ENCODE results near the gene PHLDA2. TPM values are rescaled to one million over a fixed set of nuclear protein-coding genes. Genes with fewer than 3 reads are reported as not detected.

Gene PHLDA2
- polyA plus RNA-seq, 1 of the 3 experiments (the other 2 are of a cell fraction): 23.6 TPM

- Histone ChIP-seq H3K27me3 (ENCODE audit: insufficient read depth) (no peaks in the 10 kb centered on the region), H3K9me2 (no peaks in the 10 kb centered on the region), H3K4me2 (peak overlapping the region; percentile 68; the same call in 1 of the 2 replicates), H3F3A (replicated peaks; ENCODE audit: insufficient read depth) (peaks cover 4% of the 10 kb centered on the region), H3K79me2 (ENCODE audit: insufficient read depth) (no peaks in the 10 kb centered on the region), H3K9me3 (no peaks in the 10 kb centered on the region), H3K4me3 (ENCODE audit: low read depth in 2 of 2, low read length in 1 of 2) (peak overlapping the region in 1 of 2 experiments; percentile 39; a peak in 1 of 4 replicates), H3K4me1 (ENCODE audit: control insufficient read depth in 1 of 2, insufficient read depth in 2 of 2, low read depth in 1 of 2, low read length in 1 of 2) (peaks cover 0 to 16% of the 10 kb centered on the region in 2 experiments; a peak in 1 of 4 replicates), H3K27ac (ENCODE audit: low read depth in 2 of 2, low read length in 1 of 2) (no peak overlapping the region), H3K36me3 (replicated peaks in 1 of 2; ENCODE audit: control insufficient read depth in 1 of 2, insufficient read depth in 2 of 2, low read length in 1 of 2) (no peaks in the 10 kb centered on the region), H2AFZ (ENCODE audit: low read depth) (peak overlapping the region; percentile 66; the same call in 1 of the 2 replicates), H3K9ac (no peak overlapping the region), H4K20me1 (ENCODE audit: insufficient read depth) (no peaks in the 10 kb centered on the region)
- DNase-seq: peak; percentile 67
- POLR2A ChIA-PET: interaction anchor here (0.9 kb wide), 1 partner anchor 359 kb away, joined by 3 read pairs; no protein-coding TSS in a partner anchor
- CTCF ChIA-PET: interaction anchor here (0.6 to 16.8 kb wide), 45 partner anchors 10 to 694 kb away, joined by 3 to 1016 read pairs (median 3); partner anchors contain the start of genes KCNQ1 and PHLDA2
- TF ChIP-seq GABPA (IDR thresholded peaks at IDR 0.05; ENCODE audit: low read depth) (no peak), CTCF (IDR thresholded peaks at IDR 0.05) (peak; percentile 33), FOXJ3 (CRISPR knock-in tag; IDR thresholded peaks at IDR 0.05) (no peak), USF2 (IDR thresholded peaks at IDR 0.05; ENCODE audit: borderline replicate concordance, low read depth, low read length) (no peak), TAF1 (IDR thresholded peaks at IDR 0.05; ENCODE audit: borderline replicate concordance, low read depth, low read length) (no peak)
- WGBS (ENCODE audit: low lambda C conversion rate): 62% methylated on average over 11 of the region's 17 CpGs
Measured at GRCh38 chr11:2891326-2892214, 37.6 kb downstream of the PHLDA2 start.

GRCh38 chr11:2890466-2891294 lies 38.5 kb downstream of the PHLDA2 start:
- Histone ChIP-seq H4K20me1 (ENCODE audit: insufficient read depth) (no peaks in the 10 kb centered on the region), H2AFZ (ENCODE audit: low read depth) (no peak overlapping the region), H3K79me2 (ENCODE audit: insufficient read depth) (no peaks in the 10 kb centered on the region), H3K9me3 (no peaks in the 10 kb centered on the region), H3K4me1 (ENCODE audit: control insufficient read depth in 1 of 2, insufficient read depth in 2 of 2, low read depth in 1 of 2, low read length in 1 of 2) (peaks cover 0 to 20% of the 10 kb centered on the region in 2 experiments; a peak in 1 of 4 replicates), H3K27me3 (ENCODE audit: insufficient read depth) (no peaks in the 10 kb centered on the region), H3K9ac (no peak overlapping the region), H3K4me3 (ENCODE audit: low read depth in 2 of 2, low read length in 1 of 2) (no peak overlapping the region), H3K36me3 (replicated peaks in 1 of 2; ENCODE audit: control insufficient read depth in 1 of 2, insufficient read depth in 2 of 2, low read length in 1 of 2) (no peaks in the 10 kb centered on the region), H3K4me2 (no peak overlapping the region), H3F3A (replicated peaks; ENCODE audit: insufficient read depth) (peaks cover 7% of the 10 kb centered on the region), H3K9me2 (no peaks in the 10 kb centered on the region), H3K27ac (ENCODE audit: low read depth in 2 of 2, low read length in 1 of 2) (no peak overlapping the region)
- ChIA-PET POLR2A (no interaction called here), CTCF (interaction anchor here (1.0 to 16.8 kb wide), 20 partner anchors 9 to 693 kb away, joined by 3 to 1016 read pairs (median 4); partner anchors contain the start of gene PHLDA2)
- TF ChIP-seq CHD2 (IDR thresholded peaks at IDR 0.05; ENCODE audit: low read length, partially characterized antibody): no peak
- no peak for TF ChIP-seq ELF1 (IDR thresholded peaks at IDR 0.05)
- TF ChIP-seq MXI1 (IDR thresholded peaks at IDR 0.05; ENCODE audit: low read depth, low read length): no peak
- no peak for TF ChIP-seq FOXJ3 (CRISPR knock-in tag; IDR thresholded peaks at IDR 0.05)
- TF ChIP-seq EP300 (IDR thresholded peaks at IDR 0.05; ENCODE audit: borderline replicate concordance in 1 of 2, low read depth in 1 of 2, low read length in 1 of 2): no peak
- no peak for TF ChIP-seq MAX (IDR thresholded peaks at IDR 0.05; ENCODE audit: low read depth)
- TF ChIP-seq FOSL2 (IDR thresholded peaks at IDR 0.05; ENCODE audit: borderline replicate concordance, low read depth): no peak
- TF ChIP-seq TCF12 (IDR thresholded peaks at IDR 0.05): no peak
- TF ChIP-seq NFIC (IDR thresholded peaks at IDR 0.05; ENCODE audit: borderline replicate concordance): no peak
- TF ChIP-seq REST (IDR thresholded peaks at IDR 0.05; ENCODE audit: low read depth, low read length): no peak
- DNase-seq: no peak
- no CpG with 5 or more reads among the region's 28 CpGs for WGBS (ENCODE audit: low lambda C conversion rate)
